NT2/D1 (cell line): ENCODE measurements around the gene BCL2L15.
A peak's percentile ranks its signal among the peaks of the same experiment; 100 is the strongest.

ENCODE experiments used
- DNase-seq: peaks from one replicate; pipeline ENCODE4 v3.0.0-alpha.2; 2011; ENCODE audit warnings: low read depth, low spot score
- H3K27me3 ChIP-seq: 2 replicates; pipeline ENCODE4 v1.6.0; 2011; ENCODE audit warnings: mild to moderate bottlenecking; ENCODE audit not compliant: insufficient read length, insufficient read depth
- H3K36me3 ChIP-seq: 2 replicates; pipeline ENCODE4 v1.6.1; 2011; ENCODE audit warnings: mild to moderate bottlenecking, low read length, mixed read lengths; ENCODE audit not compliant: insufficient read depth, insufficient read length
- H3K4me1 ChIP-seq: 2 replicates; pipeline ENCODE4 v1.5.1; 2011; ENCODE audit not compliant: insufficient read depth, insufficient read length
- H3K4me3 ChIP-seq: 2 replicates; pipeline ENCODE4 v1.5.1; 2011; ENCODE audit warnings: low read depth; ENCODE audit not compliant: insufficient read length
- H3K9ac ChIP-seq: 2 replicates; pipeline ENCODE4 v1.6.0; 2011; ENCODE audit warnings: low read depth; ENCODE audit not compliant: insufficient read length
- H3K9me3 ChIP-seq: 2 replicates; pipeline ENCODE4 v1.5.1; 2011; ENCODE audit warnings: mild to moderate bottlenecking, low read length; ENCODE audit not compliant: insufficient read depth
- SUZ12 ChIP-seq: IDR thresholded peaks from 2 replicates; pipeline ENCODE4 v1.6.1; 2011; ENCODE audit not compliant: insufficient read length, insufficient read depth; ENCODE audit errors: extremely low read depth
- YY1 ChIP-seq: IDR thresholded peaks from 2 replicates; pipeline ENCODE4 v1.6.1; 2011; ENCODE audit not compliant: insufficient read length, insufficient read depth
- ZNF274 ChIP-seq: IDR thresholded peaks from 2 replicates; pipeline ENCODE4 v1.6.1; 2011; ENCODE audit warnings: mild to moderate bottlenecking, low read depth, low read length

Gene BCL2L15

GRCh38 chr1:113904674-113905434 is 17.5 kb upstream of the BCL2L15 start, which contains the start of the genes AP4B1 and DCLRE1B:
Gene AP4B1 (minus strand): TSS chr1:113904799. CDS start chr1:113904717, 82 bp downstream.
Gene DCLRE1B (plus strand): TSS chr1:113905326. CDS start chr1:113905587, 261 bp downstream.
- TF ChIP-seq YY1 (peak; percentile 36), SUZ12 (no peak), ZNF274 (no peak)
- Histone ChIP-seq H3K9me3 (no peaks in the 10 kb centered on the region), H3K4me3 (peak within 1 kb of the TSS; percentile 99), H3K27me3 (no peaks in the 10 kb centered on the region), H3K36me3 (peaks cover 61% of the 10 kb centered on the region), H3K9ac (peak within 1 kb of the TSS; percentile 99), H3K4me1 (no peaks in the 10 kb centered on the region)
- DNase-seq = peak; percentile 100

GRCh38 chr1:113904293-113904673 is 16.9 kb upstream of the BCL2L15 start:
- peaks cover 61% of the 10 kb centered on the region for H3K36me3 ChIP-seq
- H3K9ac ChIP-seq = peak overlapping the region; percentile 96
- TF ChIP-seq SUZ12 = no peak
- no peak for TF ChIP-seq ZNF274
- no peak for TF ChIP-seq YY1
- DNase-seq = peak; percentile 49
- no peaks in the 10 kb centered on the region for H3K9me3 ChIP-seq
- H3K4me1 ChIP-seq = no peaks in the 10 kb centered on the region
- H3K4me3 ChIP-seq = peak overlapping the region; percentile 99
- H3K27me3 ChIP-seq = no peaks in the 10 kb centered on the region

GRCh38 chr1:113903501-113904292 is 16.3 kb upstream of the BCL2L15 start:
- Histone ChIP-seq H3K9ac (peak overlapping the region; percentile 96), H3K4me1 (no peaks in the 10 kb centered on the region), H3K27me3 (no peaks in the 10 kb centered on the region), H3K36me3 (peaks cover 62% of the 10 kb centered on the region), H3K4me3 (peak overlapping the region; percentile 99), H3K9me3 (no peaks in the 10 kb centered on the region)
- no peak for DNase-seq
- TF ChIP-seq ZNF274 (no peak), YY1 (no peak), SUZ12 (no peak)

GRCh38 chr1:113901191-113901590 is 13.8 kb upstream of the BCL2L15 start:
- Histone ChIP-seq H3K9ac (no peak overlapping the region), H3K27me3 (no peaks in the 10 kb centered on the region), H3K4me1 (no peaks in the 10 kb centered on the region), H3K36me3 (peaks cover 64% of the 10 kb centered on the region), H3K4me3 (no peak overlapping the region), H3K9me3 (no peaks in the 10 kb centered on the region)
- no peak for DNase-seq
- no peak for TF ChIP-seq ZNF274
- TF ChIP-seq SUZ12 = no peak
- TF ChIP-seq YY1 = no peak

DNA sequence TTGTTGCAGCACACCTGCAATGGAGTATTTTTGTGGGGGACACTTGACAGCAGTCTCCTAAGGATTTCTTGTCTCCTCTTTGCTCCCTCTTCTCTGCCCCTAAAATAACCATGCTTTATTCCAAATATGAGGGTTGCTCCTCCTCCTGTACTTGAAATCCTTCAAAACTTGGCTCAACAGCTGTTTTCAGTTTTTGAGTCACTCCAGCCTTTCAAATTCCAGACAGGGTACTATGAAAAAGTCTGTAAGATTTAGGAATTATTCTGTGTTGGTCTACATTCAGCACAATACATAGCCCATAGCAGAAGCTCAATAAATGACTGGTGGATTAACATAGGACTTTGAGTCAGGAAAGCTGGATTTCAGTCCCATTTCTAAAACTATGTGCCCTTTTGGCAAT is 11.7 kb upstream of the BCL2L15 start:
- H3K4me3 ChIP-seq = no peak overlapping the region
- no peak for DNase-seq
- peaks cover 85% of the 10 kb centered on the region for H3K36me3 ChIP-seq
- no peaks in the 10 kb centered on the region for H3K4me1 ChIP-seq
- H3K27me3 ChIP-seq = no peaks in the 10 kb centered on the region
- no peaks in the 10 kb centered on the region for H3K9me3 ChIP-seq
- TF ChIP-seq SUZ12 (no peak), YY1 (no peak), ZNF274 (no peak)
- H3K9ac ChIP-seq = no peak overlapping the region

- Histone ChIP-seq H3K4me1 (no peaks in the 10 kb centered on the region), H3K27me3 (no peaks in the 10 kb centered on the region), H3K4me3 (no peak overlapping the region), H3K9ac (no peak overlapping the region), H3K9me3 (no peaks in the 10 kb centered on the region), H3K36me3 (peaks cover 86% of the 10 kb centered on the region)
- DNase-seq = no peak
- TF ChIP-seq SUZ12 (no peak), YY1 (no peak), ZNF274 (no peak)
Observed at GRCh38 chr1:113898241-113898814, 10.9 kb upstream of the BCL2L15 start.

- no peak for TF ChIP-seq YY1
- no peak for TF ChIP-seq SUZ12
- no peak for TF ChIP-seq ZNF274
- no peak for DNase-seq
- no peak overlapping the region for H3K9ac ChIP-seq
- H3K27me3 ChIP-seq = no peaks in the 10 kb centered on the region
- no peaks in the 10 kb centered on the region for H3K9me3 ChIP-seq
- H3K4me1 ChIP-seq = no peaks in the 10 kb centered on the region
- H3K4me3 ChIP-seq = no peak overlapping the region
- peaks cover 67% of the 10 kb centered on the region for H3K36me3 ChIP-seq
Observed at GRCh38 chr1:113895961-113896360, 8.6 kb upstream of the BCL2L15 start.
